GM12878 (cell line): ENCODE measurements around the gene FAM120AOS. TPM values are rescaled to one million over a fixed set of nuclear protein-coding genes. Genes with fewer than 3 reads are reported as not detected.

Experiments used
- ATAC-seq: fragments of 200-7000 bp; cut with Tn5 transposase; 3 replicates; pipeline ENCODE4 v1.9.1; 2020; ENCODE audit warnings: mild to moderate bottlenecking, moderate library complexity
- BruUV-seq: library from RNA; stranded (reverse); fragments of 400-500 nt; replicated peaks from 2 replicates; lab custom pipeline; 2021; lab: Mats Ljungman, UMichigan
- CTCF ChIA-PET: fragments of 300-600 bp; sonication (Branson Sonifier 250); formaldehyde crosslinking; extraction: SDS; loops from one replicate; lab custom pipeline; 2021; ENCODE audit warnings: inconsistent platforms; lab: Yijun Ruan, JAX
- POLR2A ChIA-PET: fragments of 350-600 bp; formaldehyde crosslinking; extraction: SDS; loops from one replicate; lab custom pipeline; 2021; ENCODE audit warnings: inconsistent platforms; lab: Charles Lee
- RAD21 ChIA-PET: fragments of 300-600 bp; sonication (Branson Sonifier 250); formaldehyde crosslinking; loops from one replicate; lab custom pipeline; 2023; ENCODE audit warnings: antibody characterized with exemption; ENCODE audit not compliant: unreplicated experiment; lab: Charles Lee
- SMC1A ChIA-PET: fragments of 300-600 bp; sonication (Branson Sonifier 250); formaldehyde crosslinking; loops from one replicate; lab custom pipeline; 2023; ENCODE audit not compliant: unreplicated experiment, uncharacterized antibody; lab: Charles Lee
- DNase-seq: peaks from one replicate; pipeline ENCODE4 v3.0.0-alpha.2; 2011; ENCODE audit warnings: low read depth, low spot score
- FAIRE-seq: peaks from 3 replicates; lab custom pipeline; 2011; peaks lifted over from hg19 to GRCh38; lab: Jason Lieb, UNC
- H2AFZ ChIP-seq: 2 replicates; pipeline ENCODE4 v1.6.0; 2011; ENCODE audit warnings: low read depth, low read length, control low read depth; ENCODE audit not compliant: control insufficient read depth
- H3K27ac ChIP-seq: 2 replicates; pipeline ENCODE4 v1.5.1; 2011; ENCODE audit warnings: control low read depth; ENCODE audit not compliant: control insufficient read depth, insufficient read depth
- H3K27me3 ChIP-seq, 2 experiments: replicated peaks in 1 of 2; 2 replicates each; pipeline versions ENCODE4 v1.6.0 to v1.6.1; 2011; ENCODE audit warnings: low read length in 1 of 2; ENCODE audit not compliant: control insufficient read depth in 2 of 2, insufficient read depth in 2 of 2
- H3K36me3 ChIP-seq, 2 experiments: 2 replicates each; pipeline ENCODE4 v1.5.1; 2011; ENCODE audit warnings: low read length in 1 of 2; ENCODE audit not compliant: control insufficient read depth in 2 of 2, insufficient read depth in 2 of 2
- H3K4me1 ChIP-seq: 2 replicates; pipeline ENCODE4 v1.6.1; 2011; ENCODE audit warnings: mild to moderate bottlenecking, low read length, moderate library complexity, mixed read lengths; ENCODE audit not compliant: control insufficient read depth, insufficient read depth
- H3K4me2 ChIP-seq: 2 replicates; pipeline ENCODE4 v1.6.0; 2011; ENCODE audit warnings: control low read depth; ENCODE audit not compliant: control insufficient read depth, insufficient read depth
- H3K4me3 ChIP-seq: fragments of 200-600 bp; sonication (generic); 2 replicates; pipeline ENCODE4 v1.5.1; 2016
- H3K79me2 ChIP-seq: 2 replicates; pipeline ENCODE4 v1.6.0; 2011; ENCODE audit warnings: low read length; ENCODE audit not compliant: control insufficient read depth, insufficient read depth
- H3K9ac ChIP-seq: 2 replicates; pipeline ENCODE4 v1.8.0; 2011; ENCODE audit warnings: low read length, control low read depth, mixed read lengths; ENCODE audit not compliant: control insufficient read depth, insufficient read depth
- H3K9me3 ChIP-seq: replicated peaks from 3 replicates; pipeline ENCODE4 v1.5.1; 2011; ENCODE audit warnings: mild to moderate bottlenecking, low read length; ENCODE audit not compliant: control insufficient read depth, insufficient read depth
- H4K20me1 ChIP-seq: 2 replicates; pipeline ENCODE4 v1.6.0; 2011; ENCODE audit not compliant: control insufficient read depth, insufficient read depth
- CEBPB ChIP-seq, 2 experiments: fragments of 150-350 bp in 1 of 2; IDR thresholded peaks; 2 replicates each; pipeline ENCODE4 v1.6.1; 2012 to 2014; ENCODE audit warnings: low read depth in 2 of 2, low read length in 2 of 2, borderline replicate concordance in 1 of 2, inconsistent platforms in 1 of 2
- JUND ChIP-seq: IDR thresholded peaks from 2 replicates; pipeline ENCODE4 v1.6.1; 2012; ENCODE audit warnings: low read depth, mild to moderate bottlenecking, low read length, improper control_type of control experiment, moderate library complexity
- NFYB ChIP-seq: IDR thresholded peaks from 2 replicates; pipeline ENCODE4 v1.6.1; 2011; ENCODE audit warnings: low read depth, mild to moderate bottlenecking, low read length, improper control_type of control experiment, moderate library complexity; ENCODE audit not compliant: insufficient read depth
- POU2F2 ChIP-seq: IDR thresholded peaks from 3 replicates; pipeline ENCODE4 v1.6.1; 2011; ENCODE audit warnings: low read depth, mild to moderate bottlenecking, low read length, borderline replicate concordance
- SIX5 ChIP-seq: IDR thresholded peaks from 2 replicates; pipeline ENCODE4 v1.6.1; 2011; ENCODE audit warnings: mild to moderate bottlenecking, low read depth, low read length, moderate library complexity; ENCODE audit not compliant: severe bottlenecking
- WGBS: methylation state at CpG from one replicate; pipeline ENCODE4 v1.1.6; 2016; ENCODE audit warnings: low lambda C conversion rate; ENCODE audit not compliant: insufficient replicate concordance, insufficient coverage; ENCODE audit errors: missing lambda C conversion rate; 5-methylcytosine and 5-hydroxymethylcytosine counted together
- in situ Hi-C: fragments of 300-500 bp; cut with MboI; formaldehyde crosslinking; loops from 9 replicates; pipeline ENCODE4 v1.14.3; 2018; ENCODE audit warnings: mixed read lengths
- intact Hi-C: fragments of 100-400 bp; cut with micrococcal nuclease; formaldehyde crosslinking; loops from one replicate; pipeline ENCODE4 v1.14.2; 2022; ENCODE audit not compliant: unreplicated experiment
- polyA plus RNA-seq, 11 experiments: library from polyadenylated mRNA; depleted of rRNA in 4 of 11; unstranded in 6 of 11; stranded (reverse) in 5 of 11; fragments of >200 nt; fragmentation: Nextera tagmentation in 4 of 11; fragmentation: Illumina TruSeq in 1 of 11; extraction: Ambion mirVana in 4 of 11; extraction: Trizol in 1 of 11; gene quantifications; 1 replicate in 1 of 11; 2 replicates in 10 of 11; pipeline versions ENCODE4 v1.2.1 to v1.2.3, GENCODE V29; 2011 to 2016; ENCODE audit warnings: inconsistent platforms in 2 of 11, missing spikeins in 2 of 11, low read depth in 1 of 11
- total RNA-seq, 4 experiments: library from RNA; depleted of rRNA in 3 of 4; stranded (reverse); fragments of >200 nt in 3 of 4; fragmentation: Illumina TruSeq in 1 of 4; extraction: Trizol in 1 of 4; gene quantifications; 2 replicates each; pipeline versions ENCODE4 v1.2.1 to v1.2.3, GENCODE V29; 2013 to 2021
- TF ChIP-seq, protein P1 (sequence below): IDR thresholded peaks from 2 replicates; pipeline ENCODE4 v1.6.1; 2011; ENCODE audit warnings: low read depth, mild to moderate bottlenecking, low read length, moderate library complexity, borderline replicate concordance; ENCODE audit errors: extremely low read depth
- TF ChIP-seq, protein P2 (sequence below): fragments of 450-650 bp; IDR thresholded peaks from 2 replicates; pipeline ENCODE4 v1.6.1; 2014; ENCODE audit warnings: mild to moderate bottlenecking
- TF ChIP-seq, protein P3 (sequence below): fragments of 450-650 bp; IDR thresholded peaks from 2 replicates; pipeline ENCODE4 v1.6.1; 2017; ENCODE audit warnings: low read depth, mild to moderate bottlenecking, moderate library complexity

The FAM120AOS gene
- total and polyA plus RNA-seq, 10 of the 15 experiments (the other 5 are each of a cell fraction or from before 2014, with no cell fraction given) = 15.9 to 55.1 (median 34.6) TPM

DNA sequence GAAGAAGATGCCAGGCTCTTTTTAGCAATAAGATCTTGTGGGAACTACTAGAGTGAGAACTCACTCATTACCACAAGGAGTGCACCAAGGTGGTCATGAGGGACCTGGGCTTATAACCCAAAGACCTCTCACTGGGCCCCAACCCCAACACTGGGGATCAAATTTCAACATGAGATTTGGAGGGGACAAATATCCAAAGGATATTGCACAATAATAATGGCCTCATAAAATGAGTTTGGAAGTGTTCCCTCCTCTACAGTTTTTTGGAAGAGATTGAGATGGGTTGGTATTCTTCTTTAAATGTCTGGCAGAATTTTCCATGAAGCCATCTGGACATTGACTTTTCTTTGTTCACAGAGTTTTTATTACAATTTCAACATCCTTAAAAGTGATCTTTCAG lies 39.9 kb downstream of the FAM120AOS start:
- Histone ChIP-seq H3K27ac (no peak overlapping the region), H4K20me1 (no peaks in the 10 kb centered on the region), H3K9ac (no peak overlapping the region), H3K4me1 (no peaks in the 10 kb centered on the region), H3K9me3 (peaks cover 4% of the 10 kb centered on the region; the same call in 1 of the 3 replicates), H3K36me3 (no peaks in the 10 kb centered on the region), H3K4me3 (no peak overlapping the region), H3K4me2 (no peak overlapping the region), H3K79me2 (no peaks in the 10 kb centered on the region), H2AFZ (no peak overlapping the region), H3K27me3 (no peaks in the 10 kb centered on the region)
- FAIRE-seq (no peak), DNase-seq (no peak), ATAC-seq (no peak)
- ChIA-PET POLR2A (no interaction called here), CTCF (no interaction called here), SMC1A (no interaction called here), RAD21 (no interaction called here)
- TF ChIP-seq, protein P1, sequence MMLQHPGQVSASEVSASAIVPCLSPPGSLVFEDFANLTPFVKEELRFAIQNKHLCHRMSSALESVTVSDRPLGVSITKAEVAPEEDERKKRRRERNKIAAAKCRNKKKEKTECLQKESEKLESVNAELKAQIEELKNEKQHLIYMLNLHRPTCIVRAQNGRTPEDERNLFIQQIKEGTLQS = no peak
- TF ChIP-seq SIX5 (no peak), NFYB (no peak)
- TF ChIP-seq, protein P2, sequence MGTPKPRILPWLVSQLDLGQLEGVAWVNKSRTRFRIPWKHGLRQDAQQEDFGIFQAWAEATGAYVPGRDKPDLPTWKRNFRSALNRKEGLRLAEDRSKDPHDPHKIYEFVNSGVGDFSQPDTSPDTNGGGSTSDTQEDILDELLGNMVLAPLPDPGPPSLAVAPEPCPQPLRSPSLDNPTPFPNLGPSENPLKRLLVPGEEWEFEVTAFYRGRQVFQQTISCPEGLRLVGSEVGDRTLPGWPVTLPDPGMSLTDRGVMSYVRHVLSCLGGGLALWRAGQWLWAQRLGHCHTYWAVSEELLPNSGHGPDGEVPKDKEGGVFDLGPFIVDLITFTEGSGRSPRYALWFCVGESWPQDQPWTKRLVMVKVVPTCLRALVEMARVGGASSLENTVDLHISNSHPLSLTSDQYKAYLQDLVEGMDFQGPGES = no peak
- intact Hi-C loops (no loop called here), in situ Hi-C loops (no loop called here)
- no TSS peak for BruUV-seq

DNA sequence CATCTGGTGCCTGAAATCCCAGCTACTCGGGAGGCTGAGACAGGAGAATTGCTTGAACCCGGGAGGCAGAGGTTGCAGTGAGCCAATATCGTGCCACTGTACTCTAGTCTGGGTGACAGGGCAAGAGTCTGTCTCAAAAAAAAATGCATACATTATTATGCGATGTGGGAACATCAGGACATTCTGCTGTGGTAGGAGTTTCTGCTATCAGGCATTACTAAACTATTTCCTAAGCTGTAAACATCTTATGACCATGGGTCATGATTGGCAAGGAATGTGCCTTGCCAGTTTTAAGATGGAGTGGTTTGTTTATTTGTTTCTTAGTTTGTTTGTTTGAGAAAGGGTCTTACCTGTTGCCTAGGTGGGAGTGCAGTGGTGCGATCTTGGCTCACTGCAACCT lies 47.0 kb downstream of the FAM120AOS start:
- no peak for DNase-seq
- no peak overlapping the region for H3K4me3 ChIP-seq
- 54% methylated on average over 5 of the region's 5 CpGs for WGBS
- H3K4me1 ChIP-seq = no peaks in the 10 kb centered on the region
- ATAC-seq = no peak
- ChIA-PET SMC1A (no interaction called here), CTCF (interaction anchor here (0.6 kb wide), 1 partner anchor 103 kb away, joined by 3 read pairs; no protein-coding TSS in a partner anchor), POLR2A (interaction anchor here (0.8 kb wide), 1 partner anchor 138 kb away, joined by 3 read pairs; no protein-coding TSS in a partner anchor)
- intact Hi-C loops = no loop called here
- H3K79me2 ChIP-seq = no peaks in the 10 kb centered on the region
- no peak for FAIRE-seq
- no peaks in the 10 kb centered on the region for H3K9me3 ChIP-seq
- H4K20me1 ChIP-seq = no peaks in the 10 kb centered on the region
- H3K27ac ChIP-seq = no peak overlapping the region
- BruUV-seq = no TSS peak
- no peaks in the 10 kb centered on the region for H3K36me3 ChIP-seq
- H3K4me2 ChIP-seq = no peak overlapping the region
- TF ChIP-seq, protein P3, sequence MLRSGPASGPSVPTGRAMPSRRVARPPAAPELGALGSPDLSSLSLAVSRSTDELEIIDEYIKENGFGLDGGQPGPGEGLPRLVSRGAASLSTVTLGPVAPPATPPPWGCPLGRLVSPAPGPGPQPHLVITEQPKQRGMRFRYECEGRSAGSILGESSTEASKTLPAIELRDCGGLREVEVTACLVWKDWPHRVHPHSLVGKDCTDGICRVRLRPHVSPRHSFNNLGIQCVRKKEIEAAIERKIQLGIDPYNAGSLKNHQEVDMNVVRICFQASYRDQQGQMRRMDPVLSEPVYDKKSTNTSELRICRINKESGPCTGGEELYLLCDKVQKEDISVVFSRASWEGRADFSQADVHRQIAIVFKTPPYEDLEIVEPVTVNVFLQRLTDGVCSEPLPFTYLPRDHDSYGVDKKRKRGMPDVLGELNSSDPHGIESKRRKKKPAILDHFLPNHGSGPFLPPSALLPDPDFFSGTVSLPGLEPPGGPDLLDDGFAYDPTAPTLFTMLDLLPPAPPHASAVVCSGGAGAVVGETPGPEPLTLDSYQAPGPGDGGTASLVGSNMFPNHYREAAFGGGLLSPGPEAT = no peak
- TF ChIP-seq CEBPB (IDR thresholded peaks at IDR 0.05; ENCODE audit: borderline replicate concordance in 1 of 2, low read depth in 2 of 2, low read length in 2 of 2) (no peak), JUND (no peak), POU2F2 (no peak)
- TF ChIP-seq, all 136 proteins: peak for 0
- RAD21 ChIA-PET = no interaction called here
- Histone ChIP-seq H2AFZ (no peak overlapping the region), H3K9ac (no peak overlapping the region), H3K27me3 (no peaks in the 10 kb centered on the region; a peak in 1 of 4 replicates)
- in situ Hi-C loops = no loop called here
